ENCODE measurements around the gene IL13RA2.

The IL13RA2 gene

DNA sequence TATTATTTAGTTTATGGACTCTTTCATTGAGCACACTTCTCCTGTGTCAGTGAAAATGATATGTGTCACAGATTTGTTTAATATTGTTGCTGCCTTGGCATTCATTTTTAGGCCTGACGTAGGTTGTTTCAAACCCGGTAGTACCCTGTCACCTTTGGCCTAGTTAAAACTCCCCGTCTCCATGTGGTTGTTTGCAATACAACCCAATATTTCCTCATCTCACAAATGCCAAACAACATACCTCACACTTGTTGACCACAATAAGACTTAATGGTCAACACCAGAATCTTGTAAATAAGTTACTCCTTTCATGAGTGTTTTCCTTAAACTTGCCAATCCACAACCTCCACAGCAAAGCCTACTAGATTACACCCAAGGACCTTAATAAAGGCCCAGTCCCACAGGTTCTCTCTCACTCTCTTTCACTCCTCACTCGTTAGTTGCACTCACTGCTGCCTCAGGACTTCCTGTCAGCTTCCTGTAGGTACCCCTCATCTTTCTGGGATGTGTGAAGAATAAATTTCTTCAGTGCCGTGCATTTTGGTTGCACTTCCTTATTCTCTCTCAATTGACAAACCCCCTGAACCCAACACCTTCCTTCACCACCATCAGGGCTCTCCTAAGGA lies 31.3 kb downstream of the IL13RA2 start:
- no peak for DNase-seq

GRCh38 chrX:114976292-114976691 lies 41.1 kb downstream of the IL13RA2 start:
- DNase-seq, result no peak

- no peak for DNase-seq
These were observed 44.4 kb downstream of the IL13RA2 start for GRCh38 chrX:114973013-114973412.

DNA sequence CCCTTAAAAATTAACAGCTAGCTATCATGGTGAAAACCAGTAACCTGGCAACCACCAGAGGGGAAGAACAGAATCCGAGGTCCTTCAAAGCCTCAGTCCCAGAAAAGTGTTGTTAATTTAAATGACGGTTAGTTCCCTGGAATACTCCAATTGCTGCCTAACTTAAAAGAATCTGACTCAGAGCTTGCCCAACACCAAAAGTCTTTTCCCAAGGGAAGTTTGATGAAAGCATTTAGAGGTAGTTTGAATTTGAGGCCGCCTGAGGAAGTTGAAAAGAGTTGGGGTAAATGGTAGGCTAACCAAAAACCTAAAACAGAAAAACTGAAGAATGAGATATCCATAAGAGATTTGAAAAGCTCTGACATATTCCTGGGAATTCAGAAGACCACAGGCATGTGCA lies 46.6 kb downstream of the IL13RA2 start:
- no peak for DNase-seq

- no peak for DNase-seq
These were observed 53.0 kb downstream of the IL13RA2 start for GRCh38 chrX:114964374-114964773.

GRCh38 chrX:114962209-114962608 lies 55.2 kb downstream of the IL13RA2 start:
- DNase-seq, result no peak

DNA sequence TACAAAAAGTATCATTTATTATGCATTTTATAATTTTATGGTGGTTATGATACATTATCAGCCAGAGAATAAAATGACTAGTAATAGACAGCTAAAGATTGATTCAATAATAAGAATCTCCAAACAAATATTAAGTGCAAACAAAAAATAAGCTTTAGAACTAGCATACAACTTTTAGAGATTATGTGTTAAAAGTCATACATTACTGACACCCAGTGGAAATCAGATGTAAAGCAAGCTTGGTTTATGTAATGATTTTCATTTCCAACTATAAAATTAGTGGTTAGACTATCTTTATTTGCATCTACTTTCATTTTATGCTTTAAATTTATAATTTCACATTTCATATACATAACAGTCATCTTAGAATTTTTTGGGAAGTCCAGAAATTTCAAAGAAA lies 57.7 kb downstream of the IL13RA2 start:
- no peak for DNase-seq

All from stimulated activated CD4-positive, alpha-beta T cell treated with anti-CD3 and anti-CD28 coated beads, Interleukin-12 subunit alpha, Interleukin-12 subunit beta, amount 100 ng/mL, for 4 hours (primary cell).